Sigmoid colon (tissue), 4 donors: ENCODE measurements around the gene HAO1.

ENCODE experiments used
- CTCF ChIP-seq, 4 experiments: fragments of 450-650 bp in 3 of 4; fragments of 200-600 bp in 1 of 4; IDR thresholded peaks; one replicate each; pipeline ENCODE4 v1.5.1; 2016 to 2019; ENCODE audit warnings: antibody characterized with exemption in 4 of 4, mild to moderate bottlenecking in 3 of 4, moderate library complexity in 2 of 4
- POLR2A ChIP-seq, 2 donors: fragments of 450-650 bp; IDR thresholded peaks; one replicate each; pipeline ENCODE4 v1.6.1; 2016; ENCODE audit warnings: antibody characterized with exemption in 2 of 2, mild to moderate bottlenecking in 2 of 2, moderate library complexity in 2 of 2
- POLR2AphosphoS5 ChIP-seq, 4 donors: sonication (generic); formaldehyde crosslinking; IDR thresholded peaks; one replicate each; pipeline ENCODE4 v1.6.1; 2017; ENCODE audit warnings: antibody characterized with exemption in 4 of 4

- TF ChIP-seq POLR2A (IDR thresholded peaks at IDR 0.05) (no peak), CTCF (IDR thresholded peaks at IDR 0.05) (no peak), POLR2AphosphoS5 (IDR thresholded peaks at IDR 0.05) (peak in 1 of 4 donors; percentile 9)
Measured at GRCh38 chr20:7841971-7842310, 98.3 kb downstream of the HAO1 start.
